Midbrain (tissue), 1 donor: Measurements from ENCODE around the gene AURKAIP1.

Experiments
- DNase-seq: peaks from one replicate; lab custom pipeline; 2025; lab: John Stamatoyannopoulos, UW

AURKAIP1 gene

GRCh38 chr1:1361233-1361981 lies 13.6 kb downstream of the AURKAIP1 start:
- no peak for DNase-seq

DNA sequence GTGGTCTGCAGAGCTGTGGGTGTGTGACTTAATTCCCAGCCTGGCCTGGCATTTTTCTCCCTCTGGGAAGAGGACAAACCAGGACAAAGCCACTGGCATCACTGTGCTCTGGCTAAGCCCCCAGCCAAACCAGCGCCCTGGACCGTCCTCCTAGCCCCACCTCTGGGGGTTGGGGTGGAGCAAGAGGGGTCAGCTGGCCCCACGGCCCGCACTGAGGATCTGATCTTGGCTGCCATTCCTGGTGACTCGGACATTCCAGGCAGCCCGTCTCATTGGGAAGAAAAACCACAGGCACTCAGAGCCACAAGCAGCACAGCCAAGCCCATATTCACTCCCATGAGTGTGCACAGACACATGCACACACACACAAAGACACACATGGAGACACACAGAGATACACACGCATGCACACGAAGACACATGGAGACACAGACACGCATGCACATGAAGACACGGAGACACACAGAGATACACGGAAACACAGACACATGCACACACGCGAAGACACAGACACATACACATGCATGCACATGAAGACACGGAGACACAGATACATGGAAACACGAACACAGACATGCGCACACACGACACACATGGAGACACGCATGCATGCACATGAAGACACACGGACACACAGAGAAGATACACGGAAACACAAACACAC lies 14.4 kb downstream of the AURKAIP1 start:
- no peak for DNase-seq

GRCh38 chr1:1359664-1360468 lies 15.1 kb downstream of the AURKAIP1 start:
- DNase-seq = no peak

- DNase-seq = no peak
Measured at GRCh38 chr1:1359308-1359663, 15.7 kb downstream of the AURKAIP1 start.

DNA sequence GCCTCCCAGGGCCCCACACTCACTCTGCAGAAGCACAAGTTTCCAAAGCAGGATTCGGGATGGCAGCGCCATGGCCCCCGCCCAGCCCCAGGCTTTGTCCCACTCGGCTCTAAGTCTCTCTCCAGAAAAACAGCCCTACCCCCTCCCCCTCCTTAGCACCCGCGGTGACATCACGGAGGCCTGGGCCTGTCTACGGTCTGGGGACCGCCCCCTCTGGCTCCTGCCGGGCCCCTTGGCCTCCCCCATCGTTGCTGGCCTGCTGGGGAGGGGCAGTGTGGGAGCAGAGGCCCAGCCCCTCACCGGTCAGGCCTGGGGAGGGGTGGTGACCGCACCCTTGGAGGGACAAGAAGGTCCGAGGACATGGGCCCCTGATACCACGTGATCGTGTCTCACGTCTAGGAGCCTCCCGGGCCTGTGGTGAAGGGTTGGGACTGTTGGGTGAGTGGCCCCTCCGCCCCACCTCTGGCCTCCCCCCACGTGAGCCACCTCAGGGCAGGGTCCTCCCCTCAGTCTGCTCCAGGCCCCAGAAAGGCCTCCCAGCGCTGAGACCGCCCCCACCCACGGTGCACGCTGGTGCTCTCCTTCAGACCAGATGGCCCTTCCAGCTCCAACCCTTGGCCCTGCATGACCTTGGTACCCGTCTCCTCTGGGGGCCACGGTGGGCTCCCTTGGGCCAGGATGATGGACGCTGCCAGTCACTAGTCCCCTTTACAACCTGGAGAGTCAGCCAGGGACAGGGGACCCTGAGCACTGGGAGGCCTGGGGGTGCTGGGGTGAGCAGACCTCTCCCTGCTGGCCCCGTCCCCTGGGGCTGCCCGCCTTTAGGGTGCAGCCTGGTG lies 16.4 kb downstream of the AURKAIP1 start, which contains the start of gene MXRA8:
Gene MXRA8, minus strand, starts transcription at position 123 of the 839 bp plus-strand sequence. Its CDS starts 51 bp downstream, at position 72.
- no peak for DNase-seq

DNA sequence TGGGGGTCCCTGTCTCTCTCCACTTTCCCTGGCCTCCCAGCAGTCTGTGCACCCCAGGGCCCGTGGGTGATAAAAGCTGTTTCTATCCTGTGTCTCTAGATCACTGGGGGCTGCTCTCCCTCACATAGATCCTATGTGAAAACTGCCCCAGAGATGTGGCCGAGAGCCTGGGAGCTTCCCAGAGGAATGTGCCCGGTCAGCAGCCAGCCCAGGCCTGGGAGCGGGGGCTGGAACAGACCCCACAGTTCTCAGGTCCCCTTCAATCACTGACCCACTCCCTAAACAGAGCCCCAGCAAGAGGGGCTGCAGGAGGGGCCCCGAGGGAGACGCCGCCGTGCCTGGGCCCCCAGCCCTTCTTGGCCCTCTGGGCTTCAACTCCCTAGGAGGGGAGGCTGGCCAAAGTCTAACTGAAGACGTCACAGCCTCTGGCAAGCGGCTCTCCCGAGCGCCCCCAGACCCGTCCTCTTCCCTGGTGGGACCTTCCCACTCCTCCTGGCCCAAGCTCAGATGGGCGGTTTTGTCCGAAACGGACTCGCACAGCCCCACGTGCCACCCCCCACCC lies 17.1 kb downstream of the AURKAIP1 start:
- no peak for DNase-seq

GRCh38 chr1:1356796-1357401 lies 18.1 kb downstream of the AURKAIP1 start:
- DNase-seq = no peak

- no peak for DNase-seq
Measured at GRCh38 chr1:1356166-1356795, 18.7 kb downstream of the AURKAIP1 start.

- no peak for DNase-seq
Measured at GRCh38 chr1:1355416-1355815, 19.6 kb downstream of the AURKAIP1 start.

DNA sequence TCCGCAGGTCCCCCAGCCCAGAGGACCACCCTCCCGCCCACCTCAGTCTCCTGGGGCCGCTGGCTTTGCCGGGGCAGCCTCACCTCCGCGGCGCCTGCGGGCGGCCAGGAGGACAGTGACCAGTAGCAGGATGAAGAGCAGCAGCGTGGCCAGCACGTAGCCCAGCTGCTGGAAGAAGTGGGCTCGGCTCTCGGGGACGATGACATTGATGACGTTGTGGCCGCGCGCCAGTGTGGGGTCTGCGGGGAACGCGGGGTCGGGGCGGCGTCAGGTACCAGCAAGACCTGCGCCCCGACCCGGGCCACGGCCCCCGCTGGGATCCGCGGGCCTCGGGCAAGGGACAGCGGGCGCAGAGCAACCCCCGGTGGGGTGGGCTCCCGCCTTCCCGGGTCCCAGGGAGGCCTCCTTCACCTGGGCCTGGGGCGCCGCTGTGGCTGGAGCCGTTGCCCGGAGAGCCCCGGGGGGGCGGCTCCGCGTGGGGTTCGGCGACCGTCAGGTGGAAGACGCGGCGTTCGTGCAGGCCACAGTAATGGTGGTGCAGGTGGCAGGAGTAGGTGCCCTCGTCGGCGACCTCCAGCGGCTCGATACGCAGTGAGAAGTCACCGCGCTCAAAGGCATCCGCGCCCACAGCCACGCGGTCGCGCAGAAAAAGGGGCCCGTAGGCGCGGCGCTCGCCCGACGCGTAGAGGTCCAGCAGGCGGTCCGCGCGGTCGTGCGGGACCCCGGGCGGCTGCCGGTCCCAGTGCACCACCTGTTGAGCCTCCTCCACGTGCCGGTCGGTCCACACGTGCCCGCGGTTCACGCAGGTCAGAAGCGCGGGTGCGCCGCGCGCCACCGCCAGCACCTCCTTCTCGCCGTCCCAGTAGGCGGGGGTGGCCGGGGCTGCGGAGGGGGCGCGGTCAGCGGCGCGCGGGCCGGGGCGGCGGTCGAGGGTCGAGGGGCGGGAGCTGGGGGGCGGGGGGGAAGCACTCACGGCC lies 20.4 kb downstream of the AURKAIP1 start:
- no peak for DNase-seq

DNA sequence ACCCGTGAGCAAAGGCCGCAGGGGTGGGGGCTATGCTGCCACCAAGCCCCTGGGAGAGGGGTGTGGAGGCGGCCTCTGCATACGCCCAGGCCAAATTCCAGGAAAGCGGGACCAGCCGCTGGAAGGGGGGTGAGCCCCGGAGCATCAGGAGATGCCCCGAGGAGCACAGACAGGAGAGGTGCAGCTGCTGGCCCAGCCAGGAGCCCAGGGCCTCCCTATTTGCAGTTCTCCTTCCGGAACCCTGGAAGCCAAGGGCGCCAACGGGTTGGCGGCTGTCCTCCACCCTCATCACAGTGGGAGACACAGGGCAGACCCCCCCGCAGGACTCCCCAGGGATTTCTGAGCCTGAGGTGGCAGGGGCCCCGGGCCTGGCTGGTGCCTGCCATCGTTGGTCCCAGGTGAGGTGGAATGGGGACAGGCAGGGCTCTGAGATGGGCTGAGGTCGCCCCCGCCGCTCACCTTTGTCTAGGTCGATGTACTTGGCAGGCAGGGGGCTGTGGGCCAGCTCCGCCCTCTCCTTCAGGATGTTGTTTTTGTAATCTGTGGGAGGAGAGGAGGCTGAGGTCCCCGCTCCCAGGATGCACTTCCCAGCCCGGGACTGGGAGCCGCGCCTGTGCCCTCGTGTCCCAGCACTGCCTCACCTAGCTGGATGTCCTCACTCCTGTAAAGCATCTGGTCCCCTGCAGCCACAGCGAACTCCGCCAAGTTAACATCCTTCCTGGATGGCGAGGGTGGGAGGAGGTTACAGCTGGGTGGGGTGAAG lies 21.4 kb downstream of the AURKAIP1 start:
- no peak for DNase-seq

GRCh38 chr1:1352786-1353388 lies 22.1 kb downstream of the AURKAIP1 start:
- DNase-seq = no peak

- no peak for DNase-seq
Measured at GRCh38 chr1:1351511-1352427, 23.2 kb downstream of the AURKAIP1 start.

- peak; percentile 68 for DNase-seq
Measured at GRCh38 chr1:1349256-1350012, 25.6 kb downstream of the AURKAIP1 start, which contains the start of gene DVL1. TSS of gene DVL1 (minus strand) at chr1:1349418. CDS start at chr1:1349065, 353 bp downstream.

GRCh38 chr1:1348420-1349255 lies 26.4 kb downstream of the AURKAIP1 start:
- DNase-seq = no peak
